PC-3 (cell line): ENCODE data around the gene LIG4. TPM values are rescaled to one million over a fixed set of nuclear protein-coding genes. Genes with fewer than 3 reads are reported as not detected.

ENCODE experiments used
- ATAC-seq: fragments of 200-7000 bp; cut with Tn5 transposase; 2 replicates; pipeline ENCODE4 v1.9.1; 2020; ENCODE audit warnings: mild to moderate bottlenecking, moderate library complexity
- BruUV-seq: library from RNA; stranded (reverse); fragments of 400-500 nt; replicated peaks from 2 replicates; lab custom pipeline; 2021; lab: Mats Ljungman, UMichigan
- CTCF ChIA-PET: fragments of 300-600 bp; sonication (Branson Sonifier 250); formaldehyde crosslinking; loops from one replicate; lab custom pipeline; 2022; ENCODE audit warnings: antibody characterized with exemption; lab: Charles Lee
- POLR2A ChIA-PET: fragments of 300-600 bp; sonication (Branson Sonifier 250); formaldehyde crosslinking; loops from one replicate; lab custom pipeline; 2022; ENCODE audit warnings: antibody characterized with exemption; ENCODE audit not compliant: unreplicated experiment; lab: Charles Lee
- DNase-seq: peaks from one replicate; pipeline ENCODE4 v3.0.0-alpha.2; 2015
- H2AFZ ChIP-seq: fragments of 300-600 bp; sonication (generic); 2 replicates; pipeline ENCODE4 v1.6.0; 2016; ENCODE audit warnings: antibody characterized with exemption, low read length
- H3F3A ChIP-seq: fragments of 300-600 bp; sonication (generic); one replicate; pipeline ENCODE4 v1.6.0; 2017; ENCODE audit warnings: antibody characterized with exemption, low read length, control low read depth, mild to moderate bottlenecking; ENCODE audit not compliant: unreplicated experiment
- H3K27ac ChIP-seq: fragments of 300-600 bp; sonication (generic); 2 replicates; pipeline ENCODE4 v1.5.1; 2016; ENCODE audit warnings: mild to moderate bottlenecking, low read length
- H3K27me3 ChIP-seq: fragments of 300-600 bp; sonication (generic); 2 replicates; pipeline ENCODE4 v1.6.1; 2016; ENCODE audit warnings: low read length, mixed read lengths
- H3K36me3 ChIP-seq: fragments of 300-600 bp; sonication (generic); 2 replicates; pipeline ENCODE4 v1.6.1; 2016; ENCODE audit warnings: low read depth, mixed run types, low read length, mixed read lengths
- H3K4me1 ChIP-seq: fragments of 300-600 bp; sonication (generic); 2 replicates; pipeline ENCODE4 v1.5.1; 2016; ENCODE audit warnings: low read length; ENCODE audit not compliant: insufficient read depth
- H3K4me2 ChIP-seq: fragments of 300-600 bp; sonication (generic); 2 replicates; pipeline ENCODE4 v1.6.0; 2016; ENCODE audit warnings: low read length
- H3K4me3 ChIP-seq: fragments of 300-600 bp; sonication (generic); 2 replicates; pipeline ENCODE4 v1.5.1; 2016; ENCODE audit warnings: mild to moderate bottlenecking, low read length, mixed read lengths
- H3K79me2 ChIP-seq: fragments of 300-600 bp; sonication (generic); 2 replicates; pipeline ENCODE4 v1.6.1; 2017; ENCODE audit warnings: low read length, mixed read lengths
- H3K9ac ChIP-seq: fragments of 300-600 bp; sonication (generic); 2 replicates; pipeline ENCODE4 v1.6.0; 2016; ENCODE audit warnings: mild to moderate bottlenecking, low read length
- H3K9me2 ChIP-seq: fragments of 300-600 bp; sonication (generic); replicated peaks from 2 replicates; pipeline ENCODE4 v1.6.1; 2016; ENCODE audit warnings: mixed run types, low read length, mixed read lengths
- H3K9me3 ChIP-seq: fragments of 300-600 bp; sonication (generic); 2 replicates; pipeline ENCODE4 v1.6.1; 2016; ENCODE audit warnings: low read length, mixed read lengths
- H4K20me1 ChIP-seq: fragments of 300-600 bp; sonication (generic); 2 replicates; pipeline ENCODE4 v1.6.1; 2016; ENCODE audit warnings: low read length, mixed read lengths
- CTCF ChIP-seq: fragments of 300-600 bp; sonication (generic); conservative IDR thresholded peaks from 2 replicates; pipeline ENCODE4 v1.5.1; 2017; ENCODE audit warnings: antibody characterized with exemption, low read depth, mild to moderate bottlenecking, low read length
- EZH2 ChIP-seq: fragments of 300-600 bp; sonication (generic); IDR thresholded peaks from one replicate; pipeline ENCODE4 v1.6.1; 2017; ENCODE audit warnings: antibody characterized with exemption, mild to moderate bottlenecking, low read length; ENCODE audit not compliant: unreplicated experiment
- EZH2phosphoT487 ChIP-seq: fragments of 300-600 bp; sonication (generic); IDR thresholded peaks from 2 replicates; pipeline ENCODE4 v1.6.1; 2018; ENCODE audit warnings: mild to moderate bottlenecking, antibody characterized with exemption, low read length, borderline replicate concordance
- intact Hi-C: fragments of 100-400 bp; cut with micrococcal nuclease; formaldehyde crosslinking; loops from 2 replicates; pipeline ENCODE4 v1.9.0; 2023
- total RNA-seq: library from RNA; depleted of rRNA; stranded (reverse); fragments of >200 nt; gene quantifications from 2 replicates; pipeline ENCODE4 v1.2.3, GENCODE V29; 2014

Gene LIG4
- total RNA-seq, 1 experiment from 2014 or later: 5.4 TPM

- no peaks in the 10 kb centered on the region for H3K27me3 ChIP-seq
- H2AFZ ChIP-seq: no peak overlapping the region
- no peaks in the 10 kb centered on the region for H3K36me3 ChIP-seq
- intact Hi-C loops: loop anchor here (10.0 kb wide), 1 partner anchor 348 kb away; a partner anchor contains a TSS
- H3K4me1 ChIP-seq: peaks cover 16% of the 10 kb centered on the region; the same call in 1 of the 2 replicates
- DNase-seq (no peak), ATAC-seq (no peak)
- H3F3A ChIP-seq: no peaks in the 10 kb centered on the region
- H3K4me3 ChIP-seq: no peak overlapping the region
- no peak overlapping the region for H3K27ac ChIP-seq
- no peak overlapping the region for H3K9ac ChIP-seq
- CTCF ChIA-PET: no interaction called here
- H3K9me2 ChIP-seq: no peaks in the 10 kb centered on the region
- no peak overlapping the region for H3K4me2 ChIP-seq
- H3K79me2 ChIP-seq: peaks cover 15% of the 10 kb centered on the region
- POLR2A ChIA-PET: no interaction called here
- no peaks in the 10 kb centered on the region for H3K9me3 ChIP-seq
- no peaks in the 10 kb centered on the region for H4K20me1 ChIP-seq
- no peak for TF ChIP-seq EZH2phosphoT487
- TF ChIP-seq EZH2: no peak
- TF ChIP-seq CTCF: no peak
- no TSS peak for BruUV-seq
Observed at GRCh38 chr13:108212886-108213285, 2.5 kb downstream of the LIG4 start.

GRCh38 chr13:108210551-108210950, 4.8 kb downstream of the LIG4 start:
- intact Hi-C loops: loop anchor here (10.0 kb wide), 1 partner anchor 346 kb away; a partner anchor contains a TSS

More at GRCh38 chr13:108210551-108210950, 4.8 kb downstream of the LIG4 start:
- Histone ChIP-seq H4K20me1 (no peaks in the 10 kb centered on the region), H3K27me3 (no peaks in the 10 kb centered on the region), H3K79me2 (peaks cover 8% of the 10 kb centered on the region; the same call in 1 of the 2 replicates), H3K4me1 (peaks cover 12% of the 10 kb centered on the region; the same call in 1 of the 2 replicates), H3F3A (no peaks in the 10 kb centered on the region), H3K4me3 (no peak overlapping the region), H3K36me3 (no peaks in the 10 kb centered on the region), H3K9me2 (no peaks in the 10 kb centered on the region), H3K4me2 (no peak overlapping the region), H3K9me3 (no peaks in the 10 kb centered on the region), H3K27ac (no peak overlapping the region), H3K9ac (no peak overlapping the region), H2AFZ (no peak overlapping the region)
- ATAC-seq (no peak), DNase-seq (no peak)
- POLR2A ChIA-PET: no interaction called here
- CTCF ChIA-PET: no interaction called here
- TF ChIP-seq EZH2phosphoT487 (no peak), CTCF (no peak), EZH2 (no peak)
- no TSS peak for BruUV-seq
